Tibial nerve (tissue), 4 donors: ENCODE data around the gene OR8B3. TPM values are rescaled to one million over a fixed set of nuclear protein-coding genes. Genes with fewer than 3 reads are reported as not detected.
A peak's percentile ranks its signal among the peaks of the same experiment; 100 is the strongest.
"Not testable (repeated sequence)": the region's sequence is repeated elsewhere in the genome, so short reads cannot be mapped to it uniquely, and the experiment has no call there.

Experiments
- DNase-seq, 2 donors: peaks; one replicate each; pipeline ENCODE4 v3.0.0-alpha.2; 2019; ENCODE audit warnings: low spot score in 2 of 2
- H3K27ac ChIP-seq, 4 donors: fragments of 200-600 bp; sonication (generic) in 3 of 4; one replicate each; pipeline ENCODE4 v1.5.1; 2017 to 2019; ENCODE audit warnings: mild to moderate bottlenecking in 1 of 4
- H3K27me3 ChIP-seq, 2 donors: fragments of 200-600 bp; sonication (generic) in 1 of 2; one replicate each; pipeline versions ENCODE4 v1.5.1 to v1.6.0; 2017 to 2019
- H3K36me3 ChIP-seq, 3 donors: fragments of 200-600 bp; sonication (generic); one replicate each; pipeline ENCODE4 v1.5.1; 2018 to 2019
- H3K4me1 ChIP-seq, 4 donors: fragments of 200-600 bp; sonication (generic) in 3 of 4; one replicate each; pipeline ENCODE4 v1.5.1; 2017 to 2019
- H3K4me3 ChIP-seq, 4 donors: fragments of 200-600 bp; sonication (generic) in 3 of 4; one replicate each; pipeline ENCODE4 v1.5.1; 2017 to 2019; ENCODE audit warnings: mild to moderate bottlenecking in 1 of 4, moderate library complexity in 1 of 4
- H3K9me3 ChIP-seq, 4 donors: fragments of 200-600 bp; sonication (generic) in 3 of 4; one replicate each; pipeline ENCODE4 v1.5.1; 2017 to 2019
- EP300 ChIP-seq, 2 donors: sonication (generic); formaldehyde crosslinking; IDR thresholded peaks; one replicate each; pipeline ENCODE4 v1.6.1; 2017; ENCODE audit warnings: antibody characterized with exemption in 2 of 2, mild to moderate bottlenecking in 1 of 2
- POLR2A ChIP-seq, 2 donors: fragments of 450-650 bp; IDR thresholded peaks; one replicate each; pipeline ENCODE4 v1.6.1; 2017; ENCODE audit warnings: antibody characterized with exemption in 2 of 2, mild to moderate bottlenecking in 2 of 2, moderate library complexity in 2 of 2
- WGBS, 2 donors: methylation state at CpG; one replicate each; pipeline ENCODE4 v1.1.5; 2018; 5-methylcytosine and 5-hydroxymethylcytosine counted together
- total RNA-seq, 4 donors: library from RNA; depleted of rRNA; stranded (reverse); fragments of >200 nt; gene quantifications; one replicate each; pipeline ENCODE4 v1.1.0, GENCODE V29; 2016
- TF ChIP-seq, protein P1 (sequence below), 5 experiments: fragments of 200-600 bp in 3 of 5; fragments of 450-650 bp in 2 of 5; sonication (generic) in 3 of 5; IDR thresholded peaks; one replicate each; pipeline ENCODE4 v1.5.1; 2016 to 2019; ENCODE audit warnings: antibody characterized with exemption in 5 of 5, mild to moderate bottlenecking in 3 of 5, moderate library complexity in 2 of 5

The OR8B3 gene
- total RNA-seq, 4 donors from 2014 or later: not detected

DNA sequence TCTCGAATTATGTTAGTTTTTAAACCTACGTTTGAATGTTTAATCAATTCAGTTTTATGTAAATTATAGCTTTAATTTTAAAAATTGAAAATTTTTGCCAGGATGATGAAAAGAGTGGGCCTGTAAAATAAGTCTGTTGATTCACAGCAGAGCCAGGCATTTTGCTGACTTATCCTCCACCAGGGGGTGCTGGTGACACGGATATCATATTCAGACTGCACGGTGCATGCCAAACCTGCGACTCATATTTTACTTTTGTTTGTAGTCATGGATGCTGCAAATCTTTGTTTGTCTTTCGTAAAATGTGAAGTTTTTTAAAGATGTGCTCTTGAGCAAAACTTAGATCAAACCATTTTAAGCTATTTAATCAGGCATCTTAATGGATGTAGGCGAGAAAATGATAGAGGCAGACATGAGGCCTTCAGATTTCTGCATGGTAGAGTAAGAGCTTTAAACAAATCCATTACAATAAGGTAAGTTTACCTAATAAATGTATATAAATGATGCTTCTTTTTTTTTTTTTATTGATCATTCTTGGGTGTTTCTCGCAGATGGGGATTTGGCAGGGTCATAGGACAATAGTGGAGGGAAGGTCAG is 3.6 kb upstream of the OR8B3 start:
- Histone ChIP-seq H3K27ac (no peak overlapping the region), H3K36me3 (no peaks in the 10 kb centered on the region), H3K4me3 (no peak overlapping the region), H3K4me1 (no peaks in the 10 kb centered on the region), H3K27me3 (no peaks in the 10 kb centered on the region), H3K9me3 (no peaks in the 10 kb centered on the region)
- TF ChIP-seq EP300 (IDR thresholded peaks at IDR 0.05) (no peak), POLR2A (IDR thresholded peaks at IDR 0.05) (no peak)
- TF ChIP-seq, protein P1, sequence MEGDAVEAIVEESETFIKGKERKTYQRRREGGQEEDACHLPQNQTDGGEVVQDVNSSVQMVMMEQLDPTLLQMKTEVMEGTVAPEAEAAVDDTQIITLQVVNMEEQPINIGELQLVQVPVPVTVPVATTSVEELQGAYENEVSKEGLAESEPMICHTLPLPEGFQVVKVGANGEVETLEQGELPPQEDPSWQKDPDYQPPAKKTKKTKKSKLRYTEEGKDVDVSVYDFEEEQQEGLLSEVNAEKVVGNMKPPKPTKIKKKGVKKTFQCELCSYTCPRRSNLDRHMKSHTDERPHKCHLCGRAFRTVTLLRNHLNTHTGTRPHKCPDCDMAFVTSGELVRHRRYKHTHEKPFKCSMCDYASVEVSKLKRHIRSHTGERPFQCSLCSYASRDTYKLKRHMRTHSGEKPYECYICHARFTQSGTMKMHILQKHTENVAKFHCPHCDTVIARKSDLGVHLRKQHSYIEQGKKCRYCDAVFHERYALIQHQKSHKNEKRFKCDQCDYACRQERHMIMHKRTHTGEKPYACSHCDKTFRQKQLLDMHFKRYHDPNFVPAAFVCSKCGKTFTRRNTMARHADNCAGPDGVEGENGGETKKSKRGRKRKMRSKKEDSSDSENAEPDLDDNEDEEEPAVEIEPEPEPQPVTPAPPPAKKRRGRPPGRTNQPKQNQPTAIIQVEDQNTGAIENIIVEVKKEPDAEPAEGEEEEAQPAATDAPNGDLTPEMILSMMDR (IDR thresholded peaks at IDR 0.05): peak in 4 of 5 experiments; percentile 22 to 42 (median 39)
- peak in 1 of 2 donors; percentile 62 for DNase-seq
- 54 to 55% methylated on average over 8 of the region's 8 CpGs for WGBS, 2 donors

DNA sequence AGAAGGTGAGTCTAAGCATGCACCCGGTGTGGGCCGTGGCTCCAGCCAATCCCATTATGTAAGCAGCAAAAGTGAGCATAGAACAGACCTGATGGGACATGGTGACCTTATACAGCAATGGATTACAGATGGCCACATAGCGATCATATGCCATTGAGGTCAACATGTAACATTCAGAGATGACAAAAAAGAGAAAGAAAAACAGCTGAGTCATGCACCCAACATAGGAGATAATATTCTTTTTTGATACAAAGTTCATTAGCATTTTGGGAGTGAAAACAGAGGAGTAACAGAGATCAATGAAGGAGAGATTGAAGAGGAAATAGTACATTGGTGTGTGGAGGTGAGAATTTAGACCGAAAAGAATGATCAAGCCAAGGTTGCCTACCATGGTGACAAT is 2.0 kb downstream of the OR8B3 start:
- not testable (repeated sequence) for H3K4me3 ChIP-seq, H3K4me1 ChIP-seq, H3K36me3 ChIP-seq, H3K9me3 ChIP-seq, DNase-seq, H3K27ac ChIP-seq, H3K27me3 ChIP-seq
- WGBS, 2 donors: 81 to 88% methylated on average over 2 of the region's 4 CpGs

DNA sequence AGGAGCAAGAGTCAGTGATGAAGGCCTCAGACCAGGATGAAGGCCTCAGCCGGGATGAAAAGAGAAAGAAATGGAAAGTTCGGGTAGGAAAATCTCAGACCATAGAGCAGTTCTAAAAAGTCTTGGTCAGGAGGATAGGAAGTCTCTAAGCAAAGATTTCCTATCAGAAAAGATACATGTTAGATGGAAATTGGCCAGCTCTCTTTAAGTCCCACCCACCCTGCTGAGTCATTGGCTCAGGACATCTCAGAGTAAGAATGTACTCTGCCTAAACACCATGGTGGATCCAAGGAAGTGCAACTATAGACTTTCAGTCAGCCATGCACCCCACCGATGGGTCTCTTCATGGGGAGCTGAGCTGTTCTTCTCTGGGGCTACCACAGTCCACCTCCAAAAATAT is 4.4 kb downstream of the OR8B3 start:
- H3K27ac ChIP-seq: no peak overlapping the region
- no peaks in the 10 kb centered on the region for H3K4me1 ChIP-seq
- H3K4me3 ChIP-seq: no peak overlapping the region
- no peaks in the 10 kb centered on the region for H3K9me3 ChIP-seq
- no peak for DNase-seq
- TF ChIP-seq, protein P1 (IDR thresholded peaks at IDR 0.05): no peak
- TF ChIP-seq EP300 (IDR thresholded peaks at IDR 0.05) (no peak), POLR2A (IDR thresholded peaks at IDR 0.05) (no peak)
- WGBS, 2 donors: 94 to 95% methylated on average over 3 of the region's 3 CpGs
- H3K36me3 ChIP-seq: no peaks in the 10 kb centered on the region
- H3K27me3 ChIP-seq: no peaks in the 10 kb centered on the region

DNA sequence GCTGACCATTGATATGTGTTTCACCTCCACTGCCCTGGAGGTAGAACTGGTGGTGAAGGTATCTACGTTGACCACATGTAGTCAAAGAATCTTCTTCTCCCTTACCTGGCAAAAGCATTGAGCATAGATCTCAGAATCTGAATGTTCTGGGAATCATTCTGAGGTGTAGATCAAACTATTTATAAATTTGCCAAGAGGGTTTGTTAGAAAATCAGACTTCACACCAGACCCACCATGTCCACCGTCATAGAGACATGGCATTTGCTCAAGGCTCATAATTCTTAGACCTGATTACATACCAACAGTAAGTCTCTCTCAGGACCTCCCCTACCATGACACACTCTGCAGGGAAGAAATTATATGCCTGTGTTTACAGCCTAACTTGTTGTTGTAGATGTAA is 14.4 kb downstream of the OR8B3 start, which contains the start of gene OR8B2:
TSS of gene OR8B2 (minus strand) at position 101 of the 400 bp plus-strand sequence. CDS start 1,156 bp downstream, outside the sequence.
- Histone ChIP-seq H3K4me1 (no peaks in the 10 kb centered on the region), H3K27ac (no peak within 1 kb of the TSS), H3K4me3 (no peak within 1 kb of the TSS), H3K27me3 (no peaks in the 10 kb centered on the region), H3K36me3 (no peaks in the 10 kb centered on the region), H3K9me3 (no peaks in the 10 kb centered on the region)
- WGBS, 2 donors: 77 to 89% methylated on average over 2 of the region's 2 CpGs
- DNase-seq: no peak
- TF ChIP-seq EP300 (IDR thresholded peaks at IDR 0.05) (no peak), POLR2A (IDR thresholded peaks at IDR 0.05) (no peak)
- TF ChIP-seq, protein P1 (IDR thresholded peaks at IDR 0.05): no peak

DNA sequence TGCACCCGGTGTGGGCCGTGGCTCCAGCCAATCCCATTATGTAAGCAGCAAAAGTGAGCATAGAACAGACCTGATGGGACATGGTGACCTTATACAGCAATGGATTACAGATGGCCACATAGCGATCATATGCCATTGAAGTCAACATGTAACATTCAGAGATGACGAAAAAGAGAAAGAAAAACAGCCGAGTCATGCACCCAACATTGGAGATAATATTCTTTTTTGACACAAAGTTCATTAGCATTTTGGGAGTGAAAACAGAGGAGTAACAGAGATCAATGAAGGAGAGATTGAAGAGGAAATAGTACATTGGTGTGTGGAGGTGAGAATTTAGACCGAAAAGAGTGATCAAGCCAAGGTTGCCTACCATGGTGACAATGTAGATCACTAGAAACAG is 16.0 kb downstream of the OR8B3 start:
- WGBS, 2 donors: 84 to 87% methylated on average over 4 of the region's 6 CpGs
- H3K9me3 ChIP-seq: not testable (repeated sequence)

DNA sequence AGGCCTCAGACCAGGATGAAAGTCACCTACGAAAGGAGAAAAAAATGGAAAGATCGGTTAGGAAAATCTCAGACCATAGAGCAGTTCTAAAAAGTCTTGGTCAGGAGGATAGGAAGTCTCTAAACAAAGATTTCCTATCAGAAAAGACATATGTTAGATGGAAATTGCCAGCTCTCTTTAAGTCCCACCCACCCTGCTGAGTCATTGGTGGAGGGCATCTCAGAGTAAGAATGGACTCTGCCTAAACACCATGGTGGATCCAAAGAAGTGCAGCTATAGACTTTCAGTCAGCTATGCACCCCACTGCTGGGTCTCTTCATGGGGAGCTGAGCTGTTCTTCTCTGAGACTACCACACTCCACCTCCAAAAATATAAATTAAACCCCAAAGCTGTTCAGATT is 18.2 kb downstream of the OR8B3 start:
- TF ChIP-seq POLR2A (IDR thresholded peaks at IDR 0.05) (no peak), EP300 (IDR thresholded peaks at IDR 0.05) (no peak)
- TF ChIP-seq, protein P1 (IDR thresholded peaks at IDR 0.05): no peak
- Histone ChIP-seq H3K27ac (no peak overlapping the region), H3K36me3 (no peaks in the 10 kb centered on the region), H3K27me3 (no peaks in the 10 kb centered on the region), H3K9me3 (no peaks in the 10 kb centered on the region), H3K4me1 (no peaks in the 10 kb centered on the region), H3K4me3 (no peak overlapping the region)
- no peak for DNase-seq
- WGBS, 2 donors: 95 to 96% methylated on average over 2 of the region's 2 CpGs

More for the DNA sequence above, 16.0 kb downstream of the OR8B3 start:
- not testable (repeated sequence) for H3K27me3 ChIP-seq, H3K4me3 ChIP-seq, DNase-seq, H3K27ac ChIP-seq, H3K4me1 ChIP-seq, H3K36me3 ChIP-seq
